ENCODE results near the gene KCTD17. TPM values are rescaled to one million over a fixed set of nuclear protein-coding genes. Genes with fewer than 3 reads are reported as not detected.

Gene KCTD17
- total RNA-seq, 4 donors from 2014 or later, result 7.4 to 24.7 (median 20.2) TPM

GRCh38 chr22:37026325-37026724 lies 25.2 kb upstream of the KCTD17 start:
- Histone ChIP-seq H3K36me3 (peaks cover 2 to 79% (median 23%) of the 10 kb centered on the region in 3 donors), H3K4me1 (peaks cover 0 to 29% (median 10%) of the 10 kb centered on the region in 4 donors), H3K4me3 (no peak overlapping the region), H3K27me3 (no peaks in the 10 kb centered on the region), H3K9me3 (no peaks in the 10 kb centered on the region), H3K27ac (no peak overlapping the region)
- DNase-seq (ENCODE audit: low spot score in 2 of 2), result no peak
- TF ChIP-seq CTCF (IDR thresholded peaks at IDR 0.05) (no peak), EP300 (IDR thresholded peaks at IDR 0.05) (no peak), POLR2A (IDR thresholded peaks at IDR 0.05) (no peak)
- 78 to 86% methylated on average over 5 of the region's 5 CpGs for WGBS, 2 donors

GRCh38 chr22:37027556-37027955 lies 24.0 kb upstream of the KCTD17 start:
- H3K9me3 ChIP-seq, result no peaks in the 10 kb centered on the region
- DNase-seq (ENCODE audit: low spot score in 2 of 2), result no peak
- H3K36me3 ChIP-seq, result peaks cover 2 to 84% (median 23%) of the 10 kb centered on the region in 3 donors
- H3K27ac ChIP-seq, result no peak overlapping the region
- H3K27me3 ChIP-seq, result no peaks in the 10 kb centered on the region
- no peak for TF ChIP-seq CTCF (IDR thresholded peaks at IDR 0.05)
- 84 to 89% methylated on average over 7 of the region's 7 CpGs for WGBS, 2 donors
- peaks cover 0 to 21% (median 0%) of the 10 kb centered on the region in 4 donors for H3K4me1 ChIP-seq
- H3K4me3 ChIP-seq, result no peak overlapping the region

GRCh38 chr22:37028692-37029674 lies 22.6 kb upstream of the KCTD17 start:
- Histone ChIP-seq H3K27ac (no peak overlapping the region), H3K4me3 (no peak overlapping the region), H3K9me3 (no peaks in the 10 kb centered on the region), H3K4me1 (peaks cover 0 to 16% (median 0%) of the 10 kb centered on the region in 4 donors), H3K27me3 (no peaks in the 10 kb centered on the region), H3K36me3 (peaks cover 2 to 79% (median 23%) of the 10 kb centered on the region in 3 donors)
- 86 to 91% methylated on average over 22 of the region's 22 CpGs for WGBS, 2 donors
- TF ChIP-seq POLR2A (IDR thresholded peaks at IDR 0.05) (no peak), CTCF (IDR thresholded peaks at IDR 0.05) (no peak), EP300 (IDR thresholded peaks at IDR 0.05) (no peak)
- DNase-seq (ENCODE audit: low spot score in 2 of 2), result no peak

- no peak for TF ChIP-seq POLR2A (IDR thresholded peaks at IDR 0.05)
- TF ChIP-seq CTCF (IDR thresholded peaks at IDR 0.05), result no peak
- no peak for TF ChIP-seq EP300 (IDR thresholded peaks at IDR 0.05)
These were observed 20.8 kb upstream of the KCTD17 start for GRCh38 chr22:37030560-37031281.

More at GRCh38 chr22:37030560-37031281, 20.8 kb upstream of the KCTD17 start:
- Histone ChIP-seq H3K4me1 (peaks cover 0 to 16% (median 0%) of the 10 kb centered on the region in 4 donors), H3K9me3 (no peaks in the 10 kb centered on the region), H3K27ac (peak overlapping the region in 1 of 4 donors; percentile 10), H3K4me3 (no peak overlapping the region), H3K27me3 (no peaks in the 10 kb centered on the region), H3K36me3 (peaks cover 2 to 61% (median 13%) of the 10 kb centered on the region in 3 donors)
- DNase-seq (ENCODE audit: low spot score in 2 of 2), result no peak
- WGBS, 2 donors, result 56 to 59% methylated on average over 12 to 14 of the region's 14 CpGs

Data from tibial nerve (tissue), 4 donors.